ENCODE results near the gene GTSE1.

Gene GTSE1

DNA sequence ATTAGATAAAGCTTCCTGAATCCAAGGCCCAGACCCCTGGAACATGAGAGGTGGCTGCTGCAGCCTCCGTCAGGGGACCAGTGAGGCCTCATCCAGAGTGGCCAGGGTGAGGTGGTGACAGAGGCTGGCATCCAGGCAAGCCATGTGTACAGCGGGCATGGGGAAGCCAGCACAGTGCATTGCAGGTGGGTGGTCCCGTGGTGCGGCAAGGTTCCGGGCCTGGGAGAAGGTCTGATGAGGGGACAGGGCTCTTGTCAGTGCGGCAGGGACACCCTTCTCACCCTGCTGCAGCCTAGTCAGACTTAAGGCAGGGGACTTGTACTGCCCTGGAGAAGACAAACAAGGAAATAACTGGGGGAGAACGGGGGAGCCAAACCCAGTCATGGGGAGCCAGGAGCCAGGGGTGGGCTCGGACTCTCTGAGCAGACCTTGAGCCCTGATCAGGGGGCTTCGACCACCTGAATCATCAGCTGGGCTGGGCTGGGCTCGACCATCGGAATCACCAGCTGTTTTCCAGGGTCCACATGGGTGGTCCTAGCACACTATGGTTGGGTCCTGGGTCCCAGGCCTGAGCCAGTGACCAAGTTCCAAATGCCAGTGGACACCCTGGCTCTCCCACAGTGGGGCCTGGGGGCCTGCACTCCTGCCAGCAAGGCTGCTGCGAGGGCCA lies 23.8 kb upstream of the GTSE1 start:
- no peak for TF ChIP-seq SIN3A (IDR thresholded peaks at IDR 0.05; ENCODE audit: borderline replicate concordance, insufficient read depth, low read length)
- TF ChIP-seq REST (IDR thresholded peaks at IDR 0.05; ENCODE audit: insufficient read depth in 1 of 2, low read depth in 2 of 2, low read length in 2 of 2): no peak

DNA sequence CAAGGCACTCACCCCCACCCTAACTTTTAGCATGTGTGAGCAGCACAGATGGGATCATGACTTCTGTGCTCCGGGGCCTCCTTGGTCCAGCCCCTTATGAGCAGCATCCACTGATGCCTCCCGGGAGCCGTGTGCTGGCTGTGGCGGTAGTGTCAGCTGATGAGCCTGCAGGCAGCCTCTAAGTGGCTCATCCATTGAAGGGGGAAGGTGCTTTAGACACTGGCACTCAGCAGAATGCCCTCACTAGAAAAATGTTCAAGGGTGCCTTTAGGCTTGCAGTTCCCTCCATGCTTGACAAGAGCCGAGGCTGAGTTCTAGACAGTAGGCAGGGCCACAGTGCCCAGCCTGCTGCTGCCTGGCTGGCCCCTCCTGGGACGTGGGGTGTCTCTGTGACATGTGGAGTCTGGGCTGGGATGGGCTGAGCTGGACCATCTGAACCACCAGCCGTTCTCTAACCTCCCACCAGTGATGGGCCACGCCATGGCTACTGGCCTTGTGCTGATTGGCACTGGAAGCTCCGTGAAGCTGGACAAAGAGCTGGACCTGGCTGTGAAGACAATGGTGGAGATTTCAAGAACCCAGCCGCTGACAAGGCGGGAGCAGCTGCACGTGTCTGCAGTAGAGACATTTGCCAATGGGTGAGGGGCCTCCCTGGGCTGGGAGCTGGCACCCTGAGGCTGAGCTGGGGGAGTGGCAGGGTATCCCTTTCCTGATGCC lies 23.1 kb upstream of the GTSE1 start:
- no peak for TF ChIP-seq REST (IDR thresholded peaks at IDR 0.05; ENCODE audit: insufficient read depth in 1 of 2, low read depth in 2 of 2, low read length in 2 of 2)
- no peak for TF ChIP-seq FOXP2 (optimal IDR thresholded peaks at IDR 0.05; ENCODE audit: borderline replicate concordance, extremely low read depth, extremely low read length, insufficient read depth)

GRCh38 chr22:46274381-46274780 lies 22.3 kb upstream of the GTSE1 start:
- no peak for TF ChIP-seq REST (IDR thresholded peaks at IDR 0.05; ENCODE audit: insufficient read depth in 1 of 2, low read depth in 2 of 2, low read length in 2 of 2)
- no peak for TF ChIP-seq SIN3A (IDR thresholded peaks at IDR 0.05; ENCODE audit: borderline replicate concordance, insufficient read depth, low read length)
- no peak for TF ChIP-seq TAF1 (IDR thresholded peaks at IDR 0.05; ENCODE audit: borderline replicate concordance, insufficient read depth, low read length)
- TF ChIP-seq FOXP2 (optimal IDR thresholded peaks at IDR 0.05; ENCODE audit: borderline replicate concordance, extremely low read depth, extremely low read length, insufficient read depth): no peak
- TF ChIP-seq POLR2AphosphoS5 (IDR thresholded peaks at IDR 0.05; ENCODE audit: low read depth, low read length): no peak

DNA sequence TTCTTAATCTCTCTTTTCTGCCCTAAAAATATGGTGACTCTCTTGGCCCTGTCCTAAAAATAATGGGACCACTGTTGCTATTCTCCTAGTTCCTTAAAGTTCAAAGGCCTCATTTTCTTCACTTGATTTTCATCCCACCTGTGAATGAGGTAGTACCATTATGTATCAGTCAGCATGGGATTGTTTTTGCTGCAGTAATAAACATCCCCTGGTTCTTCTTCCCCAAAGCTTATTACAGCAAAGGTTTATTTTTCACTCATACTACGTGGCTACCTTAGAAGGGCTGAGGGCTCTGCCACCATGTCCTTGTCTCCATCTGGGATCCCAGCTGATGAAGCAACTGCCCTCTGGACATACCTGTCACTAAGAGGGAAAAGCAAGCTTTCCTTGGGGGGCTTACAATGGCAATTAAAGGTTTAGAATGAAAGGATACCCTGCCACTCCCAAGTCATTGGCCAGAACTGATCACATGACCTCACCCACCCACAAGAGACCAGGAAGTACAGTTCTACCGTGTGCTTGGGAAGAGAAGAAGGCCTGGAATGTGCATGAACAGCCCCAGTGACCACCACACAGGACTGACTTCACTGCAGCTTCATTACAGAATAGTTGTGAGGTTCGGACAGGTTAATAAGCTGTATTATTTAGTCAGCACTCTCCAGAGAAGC lies 21.1 kb upstream of the GTSE1 start:
- no peak for TF ChIP-seq TAF1 (IDR thresholded peaks at IDR 0.05; ENCODE audit: borderline replicate concordance, insufficient read depth, low read length)
- no peak for TF ChIP-seq POLR2AphosphoS5 (IDR thresholded peaks at IDR 0.05; ENCODE audit: low read depth, low read length)
- TF ChIP-seq SIN3A (IDR thresholded peaks at IDR 0.05; ENCODE audit: borderline replicate concordance, insufficient read depth, low read length): no peak
- no peak for TF ChIP-seq REST (IDR thresholded peaks at IDR 0.05; ENCODE audit: insufficient read depth in 1 of 2, low read depth in 2 of 2, low read length in 2 of 2)
- TF ChIP-seq FOXP2 (optimal IDR thresholded peaks at IDR 0.05; ENCODE audit: borderline replicate concordance, extremely low read depth, extremely low read length, insufficient read depth): no peak
